Vagina (tissue), 2 donors: ENCODE results near the gene CCDC178. TPM values are rescaled to one million over a fixed set of nuclear protein-coding genes. Genes with fewer than 3 reads are reported as not detected.
"Not testable (repeated sequence)": the region's sequence is repeated elsewhere in the genome, so short reads cannot be mapped to it uniquely, and the experiment has no call there.

Source experiments
- DNase-seq, 2 donors: peaks; one replicate each; pipeline ENCODE4 v3.0.0-alpha.2; 2017; ENCODE audit errors: extremely low spot score in 2 of 2
- H3K27ac ChIP-seq: fragments of 200-600 bp; sonication (generic); one replicate; pipeline ENCODE4 v1.5.1; 2019
- H3K27me3 ChIP-seq: fragments of 200-600 bp; sonication (generic); one replicate; pipeline ENCODE4 v1.5.1; 2019
- H3K36me3 ChIP-seq, 2 donors: fragments of 200-600 bp; sonication (generic); one replicate each; pipeline ENCODE4 v1.5.1; 2017 to 2019
- H3K4me1 ChIP-seq: fragments of 200-600 bp; sonication (generic); one replicate; pipeline ENCODE4 v1.5.1; 2019
- H3K4me3 ChIP-seq, 2 donors: fragments of 200-600 bp; sonication (generic); 1 replicate in 1 of 2; 2 replicates in 1 of 2; pipeline ENCODE4 v1.5.1; 2016 to 2019
- H3K9me3 ChIP-seq: fragments of 200-600 bp; sonication (generic); one replicate; pipeline ENCODE4 v1.5.1; 2019
- CTCF ChIP-seq, 3 experiments: fragments of 450-650 bp in 2 of 3; fragments of 200-600 bp in 1 of 3; sonication (generic) in 1 of 3; IDR thresholded peaks; one replicate each; pipeline ENCODE4 v1.5.1; 2017 to 2019; ENCODE audit warnings: antibody characterized with exemption in 3 of 3, mild to moderate bottlenecking in 2 of 3, moderate library complexity in 2 of 3
- POLR2A ChIP-seq, 2 donors: fragments of 450-650 bp; IDR thresholded peaks; one replicate each; pipeline ENCODE4 v1.6.1; 2017; ENCODE audit warnings: antibody characterized with exemption in 2 of 2, mild to moderate bottlenecking in 2 of 2, moderate library complexity in 2 of 2
- POLR2AphosphoS5 ChIP-seq, 2 donors: sonication (generic); formaldehyde crosslinking; IDR thresholded peaks; one replicate each; pipeline ENCODE4 v1.9.0; 2017; ENCODE audit warnings: antibody characterized with exemption in 2 of 2, mild to moderate bottlenecking in 2 of 2, low read depth in 1 of 2; ENCODE audit not compliant: insufficient read depth in 1 of 2
- intact Hi-C: fragments of 100-400 bp; cut with DNase I; formaldehyde crosslinking; loops from one replicate; pipeline ENCODE4 v1.15.1; 2023
- total RNA-seq: library from RNA; depleted of rRNA; stranded (reverse); fragments of >200 nt; gene quantifications from one replicate; pipeline ENCODE4 v1.2.3, GENCODE V29; 2016

The CCDC178 gene
- total RNA-seq, 1 donor from 2014 or later = 10.8 TPM

- DNase-seq = no peak
- Histone ChIP-seq H3K27me3 (no peaks in the 10 kb centered on the region), H3K9me3 (no peaks in the 10 kb centered on the region), H3K4me1 (no peaks in the 10 kb centered on the region), H3K4me3 (no peak overlapping the region), H3K36me3 (no peaks in the 10 kb centered on the region), H3K27ac (no peak overlapping the region)
- TF ChIP-seq POLR2A (IDR thresholded peaks at IDR 0.05) (no peak), CTCF (IDR thresholded peaks at IDR 0.05) (no peak), POLR2AphosphoS5 (IDR thresholded peaks at IDR 0.05; ENCODE audit: insufficient read depth in 1 of 2, low read depth in 1 of 2) (no peak)
- intact Hi-C loops = no loop called here
Measured at GRCh38 chr18:33152376-33152775, 288.1 kb downstream of the CCDC178 start.

GRCh38 chr18:33147811-33148210, 292.7 kb downstream of the CCDC178 start:
- H3K4me1 ChIP-seq, H3K4me3 ChIP-seq, H3K9me3 ChIP-seq, H3K27ac ChIP-seq, H3K36me3 ChIP-seq, intact Hi-C loops, H3K27me3 ChIP-seq, DNase-seq: not testable (repeated sequence)

- no peak overlapping the region for H3K27ac ChIP-seq
- intact Hi-C loops = no loop called here
- H3K36me3 ChIP-seq = no peaks in the 10 kb centered on the region
- no peaks in the 10 kb centered on the region for H3K9me3 ChIP-seq
- H3K27me3 ChIP-seq = no peaks in the 10 kb centered on the region
- no peaks in the 10 kb centered on the region for H3K4me1 ChIP-seq
- no peak overlapping the region for H3K4me3 ChIP-seq
- DNase-seq = no peak
- TF ChIP-seq CTCF (IDR thresholded peaks at IDR 0.05) = no peak
- no peak for TF ChIP-seq POLR2A (IDR thresholded peaks at IDR 0.05)
- no peak for TF ChIP-seq POLR2AphosphoS5 (IDR thresholded peaks at IDR 0.05; ENCODE audit: insufficient read depth in 1 of 2, low read depth in 1 of 2)
Measured at GRCh38 chr18:33146014-33146413, 294.5 kb downstream of the CCDC178 start.

GRCh38 chr18:33135951-33136660, 304.4 kb downstream of the CCDC178 start:
- Histone ChIP-seq H3K4me1 (no peaks in the 10 kb centered on the region), H3K4me3 (no peak overlapping the region), H3K27ac (no peak overlapping the region), H3K27me3 (no peaks in the 10 kb centered on the region), H3K36me3 (no peaks in the 10 kb centered on the region), H3K9me3 (no peaks in the 10 kb centered on the region)
- TF ChIP-seq POLR2AphosphoS5 (IDR thresholded peaks at IDR 0.05; ENCODE audit: insufficient read depth in 1 of 2, low read depth in 1 of 2) (no peak), POLR2A (IDR thresholded peaks at IDR 0.05) (no peak), CTCF (IDR thresholded peaks at IDR 0.05) (no peak)
- intact Hi-C loops = no loop called here
- no peak for DNase-seq

GRCh38 chr18:33132657-33133056, 307.9 kb downstream of the CCDC178 start:
- no peaks in the 10 kb centered on the region for H3K9me3 ChIP-seq
- DNase-seq = no peak
- H3K27me3 ChIP-seq = no peaks in the 10 kb centered on the region
- no peak overlapping the region for H3K27ac ChIP-seq
- TF ChIP-seq POLR2AphosphoS5 (IDR thresholded peaks at IDR 0.05; ENCODE audit: insufficient read depth in 1 of 2, low read depth in 1 of 2) = no peak
- H3K4me3 ChIP-seq = no peak overlapping the region
- intact Hi-C loops = no loop called here
- no peaks in the 10 kb centered on the region for H3K36me3 ChIP-seq
- no peaks in the 10 kb centered on the region for H3K4me1 ChIP-seq

- Histone ChIP-seq H3K27ac (no peak overlapping the region), H3K27me3 (no peaks in the 10 kb centered on the region), H3K36me3 (no peaks in the 10 kb centered on the region), H3K9me3 (no peaks in the 10 kb centered on the region), H3K4me3 (no peak overlapping the region), H3K4me1 (no peaks in the 10 kb centered on the region)
- intact Hi-C loops = no loop called here
- DNase-seq = no peak
- TF ChIP-seq POLR2A (IDR thresholded peaks at IDR 0.05) = no peak
- no peak for TF ChIP-seq POLR2AphosphoS5 (IDR thresholded peaks at IDR 0.05; ENCODE audit: insufficient read depth in 1 of 2, low read depth in 1 of 2)
- TF ChIP-seq CTCF (IDR thresholded peaks at IDR 0.05) = no peak
Measured at GRCh38 chr18:33128581-33128980, 311.9 kb downstream of the CCDC178 start.
